ENCODE measurements around the gene CAVIN3.
"Not testable (repeated sequence)": the region's sequence is repeated elsewhere in the genome, so short reads cannot be mapped to it uniquely, and the experiment has no call there.

Gene CAVIN3

DNA sequence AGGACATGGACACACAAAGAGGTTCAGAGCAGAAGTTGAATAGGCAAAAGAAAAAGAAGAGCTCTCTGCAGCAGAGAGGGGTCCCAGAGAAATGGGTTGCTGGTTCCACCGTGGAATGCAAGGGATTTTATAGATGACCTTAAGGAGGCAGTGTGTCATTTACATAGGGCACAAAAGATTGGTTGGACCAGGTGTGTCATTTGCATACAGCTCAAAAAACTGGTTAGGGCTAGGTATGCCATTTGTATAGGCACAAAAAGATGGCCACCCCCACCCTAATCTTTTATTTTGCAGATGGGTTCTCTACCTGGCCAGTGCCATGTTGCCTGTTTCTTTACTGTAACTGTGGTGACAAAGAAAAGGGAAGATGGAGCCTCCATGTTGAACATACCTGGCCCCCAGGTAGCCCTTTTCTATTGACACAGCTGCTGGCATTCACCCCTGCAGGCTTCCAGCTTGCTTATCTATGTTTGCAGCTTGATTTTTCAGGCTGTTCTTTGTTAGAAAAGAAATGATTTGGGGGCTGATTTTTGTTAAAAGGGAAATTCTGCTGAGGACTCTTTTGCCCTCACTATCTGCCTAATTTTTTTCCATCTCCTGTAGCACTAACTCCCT lies 3.1 kb upstream of the CAVIN3 start:
- DNase-seq: no peak

- DNase-seq: no peak
Measured at GRCh38 chr11:6321961-6322362, 1.7 kb upstream of the CAVIN3 start.

DNA sequence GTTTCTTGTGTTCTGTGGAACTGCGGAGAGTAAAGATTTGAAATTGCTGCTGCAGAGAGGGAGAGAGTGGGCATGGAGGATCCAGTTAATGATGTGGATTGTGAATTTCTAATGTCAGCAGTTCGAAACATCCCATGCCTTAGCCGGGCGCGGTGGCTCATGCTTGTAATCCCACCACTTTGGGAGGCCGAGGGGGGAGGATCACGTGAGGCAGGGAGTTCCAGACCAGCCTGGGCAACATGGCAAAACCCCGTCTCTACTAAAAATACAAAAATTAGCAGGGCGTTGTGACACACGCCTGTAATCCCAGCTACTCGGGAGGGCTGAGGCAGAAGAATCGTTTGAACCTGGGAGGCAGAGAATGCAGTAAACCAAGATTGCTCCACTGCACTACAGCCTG lies 1.1 kb upstream of the CAVIN3 start:
- DNase-seq: no peak

- DNase-seq: peak; percentile 68
Measured at GRCh38 chr11:6319704-6320410, 444 bp downstream of the CAVIN3 start.

DNA sequence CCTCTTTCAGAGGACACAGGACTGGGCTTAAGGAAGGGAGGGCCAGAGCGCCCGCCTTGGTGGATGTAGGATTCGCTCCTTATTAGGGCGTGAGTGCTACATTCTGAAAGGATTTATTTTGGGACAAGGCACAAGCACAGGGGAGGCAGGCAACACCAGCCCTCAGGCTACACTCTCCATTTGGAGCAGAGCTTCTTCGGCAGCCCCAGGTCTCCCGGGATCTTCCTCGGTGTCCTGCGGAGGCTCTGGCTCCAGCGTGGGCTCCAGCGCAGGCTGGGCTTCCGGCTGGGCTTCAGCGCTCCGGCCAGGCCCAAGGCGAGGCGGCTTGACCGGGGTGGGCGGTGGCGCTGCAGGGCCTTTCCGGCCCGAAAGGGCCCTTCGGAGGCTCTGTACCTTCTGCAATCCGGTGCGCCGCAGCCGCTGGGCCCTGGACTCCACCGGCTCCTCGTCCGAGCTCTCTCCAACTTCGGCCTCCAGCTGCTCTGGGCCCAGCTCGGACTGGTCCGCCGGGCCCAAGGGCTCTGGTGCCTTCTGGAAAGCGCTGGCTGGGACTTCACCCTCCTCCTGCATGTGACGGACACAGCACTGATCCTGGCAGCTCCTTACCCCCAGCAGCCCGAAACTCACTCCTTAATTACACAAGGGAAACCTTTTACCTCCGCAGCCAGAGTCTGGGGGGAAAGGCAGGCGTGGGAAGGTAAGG lies 1.1 kb downstream of the CAVIN3 start:
- no peak for DNase-seq

DNA sequence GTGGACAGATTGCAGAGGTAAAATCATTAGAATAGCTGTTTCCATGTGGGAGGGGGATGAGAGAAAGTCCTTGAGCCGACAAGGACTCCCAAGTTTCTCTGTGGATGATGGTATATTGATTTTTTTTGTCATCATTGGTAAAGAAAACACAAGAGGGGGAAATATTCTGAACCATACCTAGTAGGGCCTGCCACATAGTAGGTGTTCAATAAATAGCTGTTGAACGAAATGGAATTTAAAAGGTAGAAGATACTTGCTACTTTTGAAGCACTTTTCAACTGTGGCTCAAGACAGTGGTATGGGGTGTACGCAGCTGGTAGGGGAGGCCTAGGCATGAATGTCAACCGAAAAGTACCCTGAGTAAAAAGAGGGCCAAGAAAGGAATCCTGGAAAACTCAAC lies 2.1 kb downstream of the CAVIN3 start:
- DNase-seq: no peak

- no peak for DNase-seq
Measured at GRCh38 chr11:6315811-6316425, 4.4 kb downstream of the CAVIN3 start.

DNA sequence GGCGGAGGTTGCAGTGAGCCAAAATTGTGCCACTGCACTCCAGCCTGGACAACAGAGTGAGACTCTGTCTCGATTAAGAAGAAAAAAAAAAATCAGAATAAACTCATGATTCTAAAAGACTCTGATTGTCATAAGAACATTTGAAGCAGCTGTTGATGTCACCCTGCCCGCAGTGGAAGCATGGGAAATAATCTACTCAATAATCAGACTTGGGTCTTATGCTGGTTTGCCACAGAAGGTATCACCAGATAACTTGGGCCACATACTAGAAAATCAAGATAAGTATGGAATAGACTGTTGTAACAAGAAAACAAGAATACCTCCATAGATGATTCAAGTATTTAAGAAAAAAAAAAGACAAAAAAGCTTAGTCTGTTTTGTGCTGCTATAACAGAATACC lies 8.2 kb downstream of the CAVIN3 start:
- DNase-seq: no peak

DNA sequence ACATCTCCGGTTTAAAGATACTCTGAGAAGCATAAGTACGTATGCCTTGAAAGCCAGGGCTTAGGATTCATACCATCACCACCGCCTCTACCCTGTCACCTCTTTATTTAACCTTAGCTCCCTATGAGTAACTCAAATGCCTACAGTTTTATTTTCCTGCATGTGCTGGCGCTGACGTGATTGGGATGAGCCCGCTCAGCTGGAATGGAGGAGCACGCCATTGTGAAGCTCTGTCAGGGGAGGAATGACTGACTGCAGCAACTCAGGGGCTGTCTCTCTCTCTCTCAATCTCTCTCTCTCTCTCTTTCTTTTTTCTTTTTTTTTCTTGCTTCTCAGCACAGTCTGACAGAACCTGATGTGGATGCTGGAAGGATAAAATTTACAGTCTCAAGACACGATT lies 12.4 kb downstream of the CAVIN3 start:
- no peak for DNase-seq

DNA sequence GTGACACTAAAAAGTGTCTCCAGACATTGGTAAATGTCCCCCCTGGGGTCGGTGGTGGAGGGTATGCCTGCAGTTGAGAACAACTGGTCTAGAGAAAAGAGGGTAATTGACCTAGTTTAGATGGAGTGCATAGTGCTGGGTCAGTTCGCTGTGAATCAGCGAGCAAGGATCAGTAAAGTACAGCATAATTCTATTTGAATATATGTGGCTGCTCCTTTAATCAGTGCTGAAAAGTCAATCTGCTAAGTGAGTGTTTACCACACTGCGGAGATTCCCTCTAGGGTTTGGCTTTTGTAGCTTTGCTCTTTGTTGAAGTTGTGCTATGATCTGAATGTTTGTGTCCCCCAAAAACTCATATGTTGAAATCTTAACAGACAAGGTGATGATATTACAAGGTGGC lies 15.0 kb downstream of the CAVIN3 start:
- no peak for DNase-seq

- no peak for DNase-seq
Measured at GRCh38 chr11:6303661-6304060, 16.6 kb downstream of the CAVIN3 start.

- DNase-seq: no peak
Measured at GRCh38 chr11:6301096-6301495, 19.2 kb downstream of the CAVIN3 start.

DNA sequence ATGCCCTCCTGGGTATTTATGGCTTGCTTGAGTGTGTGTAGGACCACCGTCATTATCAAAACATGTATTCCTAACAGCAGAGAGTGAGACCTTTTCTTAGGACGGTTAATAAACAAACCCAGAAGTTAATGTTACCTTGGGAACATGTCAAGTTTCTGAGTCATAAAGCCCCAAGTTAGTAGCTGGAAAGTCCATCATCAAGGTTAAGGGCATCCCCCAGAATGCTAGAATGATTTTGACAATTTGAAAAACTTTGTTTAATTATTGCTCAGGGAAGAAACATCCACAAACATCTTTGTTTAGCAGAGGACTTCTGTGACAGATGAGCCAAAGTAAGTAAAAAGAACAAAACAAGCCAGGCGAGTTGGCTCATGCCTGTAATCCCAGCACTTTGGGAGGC lies 20.0 kb downstream of the CAVIN3 start:
- no peak for DNase-seq

DNA sequence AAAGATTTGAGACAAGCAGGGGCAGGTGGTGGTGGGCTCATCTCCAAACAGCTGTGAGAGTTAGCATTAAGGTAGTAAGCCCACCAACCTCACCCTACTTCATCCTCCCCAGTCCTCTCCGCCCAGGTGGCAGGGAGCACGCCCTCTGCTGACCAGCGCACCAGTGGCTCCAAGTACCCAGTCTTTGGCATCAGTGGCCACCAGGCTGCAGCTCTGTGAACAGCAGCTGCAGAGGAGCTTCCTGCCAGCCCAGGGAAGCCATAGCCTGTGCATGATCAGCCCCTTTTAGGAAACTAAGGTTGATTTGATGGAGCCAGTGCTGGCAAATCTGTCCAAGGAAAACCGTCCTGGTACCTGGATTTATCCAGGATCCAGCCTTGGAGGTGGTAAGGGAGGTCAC lies 21.7 kb downstream of the CAVIN3 start:
- DNase-seq: no peak

DNA sequence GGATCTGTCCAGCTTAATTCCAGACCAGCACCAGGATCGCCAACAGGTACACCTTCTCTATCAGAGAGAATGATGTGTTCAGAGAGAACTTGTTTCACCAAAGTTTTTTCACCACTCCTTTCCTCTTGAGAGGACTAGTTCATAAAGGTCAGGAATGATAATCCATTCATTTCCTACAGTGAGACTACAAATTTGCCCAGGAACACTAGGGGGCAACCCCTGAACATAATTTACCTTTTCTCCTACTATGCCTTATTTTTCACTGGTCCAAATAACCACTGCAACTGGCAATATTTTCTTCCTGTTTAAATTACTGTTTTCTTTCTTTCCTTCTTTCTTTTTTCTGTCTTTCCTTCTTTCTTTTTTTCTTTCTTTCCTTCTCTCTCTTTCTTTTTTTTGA lies 22.5 kb downstream of the CAVIN3 start:
- DNase-seq: no peak

GRCh38 chr11:6285019-6285418 lies 35.3 kb downstream of the CAVIN3 start:
- no peak for DNase-seq

GRCh38 chr11:6284250-6284649 lies 36.1 kb downstream of the CAVIN3 start:
- DNase-seq: no peak

DNA sequence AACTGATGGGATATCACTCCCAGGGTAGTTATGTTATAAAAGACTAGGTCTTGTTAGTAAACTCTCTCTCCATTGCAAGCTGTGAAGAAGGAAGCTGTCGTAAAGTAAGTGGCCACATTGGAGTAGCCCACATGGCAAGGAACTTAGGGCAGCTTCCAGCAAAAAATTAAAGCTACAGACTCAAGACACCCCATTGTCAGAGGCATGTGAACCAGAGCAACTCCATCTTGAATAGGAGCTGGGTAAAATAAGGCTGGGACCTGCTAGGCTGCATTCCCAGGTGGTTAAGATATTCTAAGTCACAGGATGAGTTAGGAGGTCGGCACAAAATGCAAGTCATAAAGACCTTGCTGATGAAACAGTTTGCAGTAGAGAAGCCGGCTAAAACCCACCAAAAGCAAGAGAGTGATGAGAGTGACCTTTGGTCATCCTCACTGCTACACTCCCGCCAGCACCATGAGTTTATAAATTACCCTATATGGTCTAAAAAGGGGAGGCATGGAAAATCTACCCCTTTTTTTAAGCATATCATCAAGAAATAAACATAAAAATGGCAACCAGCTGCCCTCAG lies 36.8 kb downstream of the CAVIN3 start:
- no peak for DNase-seq

DNA sequence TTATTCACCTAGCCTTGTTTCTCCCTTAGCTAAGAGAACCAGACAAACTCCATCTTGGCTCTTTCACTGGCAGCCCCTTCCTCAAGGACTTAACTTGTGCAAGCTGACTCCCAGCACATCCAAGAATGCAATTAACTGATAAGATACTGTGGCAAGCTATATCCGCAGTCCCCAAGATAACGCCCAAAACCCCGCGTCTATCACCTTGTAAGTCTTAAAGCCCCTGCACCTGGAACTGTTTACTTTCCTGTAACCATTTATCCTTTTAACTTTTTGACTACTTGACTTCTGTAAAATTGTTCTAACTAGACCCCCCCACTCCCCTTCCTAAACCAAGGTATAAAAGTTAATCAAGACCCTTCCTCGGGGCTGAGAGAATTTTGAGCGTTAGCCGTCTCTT lies 39.5 kb downstream of the CAVIN3 start:
- DNase-seq: not testable (repeated sequence)

GRCh38 chr11:6273188-6273587 lies 47.1 kb downstream of the CAVIN3 start:
- no peak for DNase-seq

GRCh38 chr11:6271598-6271997 lies 48.7 kb downstream of the CAVIN3 start:
- no peak for DNase-seq

GRCh38 chr11:6270584-6271246 lies 49.6 kb downstream of the CAVIN3 start:
- no peak for DNase-seq

DNA sequence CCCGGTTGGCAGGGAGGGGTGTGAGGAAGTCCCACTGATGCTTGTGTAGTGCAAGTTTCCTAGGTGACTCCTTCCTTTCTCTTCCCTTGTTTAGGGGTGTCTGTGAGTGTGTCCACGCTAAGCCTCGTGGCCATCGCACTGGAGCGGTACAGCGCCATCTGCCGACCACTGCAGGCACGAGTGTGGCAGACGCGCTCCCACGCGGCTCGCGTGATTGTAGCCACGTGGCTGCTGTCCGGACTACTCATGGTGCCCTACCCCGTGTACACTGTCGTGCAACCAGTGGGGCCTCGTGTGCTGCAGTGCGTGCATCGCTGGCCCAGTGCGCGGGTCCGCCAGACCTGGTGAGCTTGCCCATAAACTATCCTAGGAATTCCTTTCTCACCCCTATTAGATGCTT lies 50.3 kb downstream of the CAVIN3 start:
- DNase-seq: no peak
